Measurements from ENCODE around the gene DUSP5.
"Not testable (repeated sequence)": the region's sequence is repeated elsewhere in the genome, so short reads cannot be mapped to it uniquely, and the experiment has no call there.

The DUSP5 gene

GRCh38 chr10:110461530-110461929 is 36.2 kb upstream of the DUSP5 start:
- no peaks in the 10 kb centered on the region for H3K36me3 ChIP-seq
- H3K27me3 ChIP-seq (ENCODE audit: insufficient read depth, low read depth, severe bottlenecking), result no peaks in the 10 kb centered on the region
- no peaks in the 10 kb centered on the region for H3K9me3 ChIP-seq (ENCODE audit: severe bottlenecking)
- TF ChIP-seq CTCF (IDR thresholded peaks at IDR 0.05; ENCODE audit: low read depth, low read length), result no peak
- H3K27ac ChIP-seq, result no peak overlapping the region
- no peak for DNase-seq
- H3K4me3 ChIP-seq (ENCODE audit: low read depth, low read length), result no peak overlapping the region

GRCh38 chr10:110462166-110463095 is 35.3 kb upstream of the DUSP5 start:
- Histone ChIP-seq H3K36me3 (no peaks in the 10 kb centered on the region), H3K27ac (no peak overlapping the region), H3K27me3 (ENCODE audit: insufficient read depth, low read depth, severe bottlenecking) (no peaks in the 10 kb centered on the region), H3K4me3 (ENCODE audit: low read depth, low read length) (no peak overlapping the region), H3K9me3 (ENCODE audit: severe bottlenecking) (no peaks in the 10 kb centered on the region)
- no peak for DNase-seq
- TF ChIP-seq CTCF (IDR thresholded peaks at IDR 0.05; ENCODE audit: low read depth, low read length), result no peak

GRCh38 chr10:110468258-110468657 is 29.4 kb upstream of the DUSP5 start:
- not testable (repeated sequence) for H3K36me3 ChIP-seq; DNase-seq; H3K4me3 ChIP-seq (ENCODE audit: low read depth, low read length); H3K9me3 ChIP-seq (ENCODE audit: severe bottlenecking); H3K27ac ChIP-seq; H3K27me3 ChIP-seq (ENCODE audit: insufficient read depth, low read depth, severe bottlenecking)

GRCh38 chr10:110470541-110470940 is 27.2 kb upstream of the DUSP5 start:
- DNase-seq; H3K27ac ChIP-seq; H3K27me3 ChIP-seq (ENCODE audit: insufficient read depth, low read depth, severe bottlenecking); H3K36me3 ChIP-seq; H3K4me3 ChIP-seq (ENCODE audit: low read depth, low read length); H3K9me3 ChIP-seq (ENCODE audit: severe bottlenecking): not testable (repeated sequence)

GRCh38 chr10:110471566-110472139 is 26.1 kb upstream of the DUSP5 start:
- DNase-seq, result no peak
- Histone ChIP-seq H3K4me3 (ENCODE audit: low read depth, low read length) (no peak overlapping the region), H3K9me3 (ENCODE audit: severe bottlenecking) (peaks cover 7% of the 10 kb centered on the region), H3K27ac (no peak overlapping the region), H3K27me3 (ENCODE audit: insufficient read depth, low read depth, severe bottlenecking) (no peaks in the 10 kb centered on the region), H3K36me3 (no peaks in the 10 kb centered on the region)
- TF ChIP-seq CTCF (IDR thresholded peaks at IDR 0.05; ENCODE audit: low read depth, low read length), result no peak

GRCh38 chr10:110474017-110474416 is 23.7 kb upstream of the DUSP5 start:
- Histone ChIP-seq H3K4me3 (ENCODE audit: low read depth, low read length) (no peak overlapping the region), H3K36me3 (no peaks in the 10 kb centered on the region), H3K27me3 (ENCODE audit: insufficient read depth, low read depth, severe bottlenecking) (no peaks in the 10 kb centered on the region), H3K27ac (no peak overlapping the region), H3K9me3 (ENCODE audit: severe bottlenecking) (peaks cover 4% of the 10 kb centered on the region)
- no peak for TF ChIP-seq CTCF (IDR thresholded peaks at IDR 0.05; ENCODE audit: low read depth, low read length)
- no peak for DNase-seq
